ENCODE measurements around the gene PHACTR1.
A peak's percentile ranks its signal among the peaks of the same experiment; 100 is the strongest.

Gene PHACTR1

DNA sequence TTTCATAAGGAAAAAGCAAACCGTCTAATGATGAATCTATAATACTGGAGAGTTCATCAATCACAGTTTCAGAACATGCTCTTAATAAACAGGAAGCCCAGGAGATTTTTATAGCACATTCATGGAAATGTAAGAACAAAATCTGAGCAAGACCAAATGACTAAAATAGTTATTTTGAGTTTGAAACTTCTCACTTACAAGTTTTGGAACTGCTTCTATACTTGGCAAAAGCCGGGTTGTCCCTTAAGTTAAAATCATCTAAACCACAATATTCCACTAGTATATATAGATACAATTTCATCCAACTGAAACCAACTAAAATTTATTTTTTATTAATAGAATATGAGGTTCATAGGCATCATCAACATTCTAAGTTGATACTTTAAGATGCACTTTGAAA lies 268.2 kb downstream of the PHACTR1 start:
- no peak for DNase-seq
- no peak for TF ChIP-seq GATA1 (IDR thresholded peaks at IDR 0.05; ENCODE audit: low read depth, low read length)
- TF ChIP-seq POLR2A (IDR thresholded peaks at IDR 0.05; ENCODE audit: low read length), result no peak

DNA sequence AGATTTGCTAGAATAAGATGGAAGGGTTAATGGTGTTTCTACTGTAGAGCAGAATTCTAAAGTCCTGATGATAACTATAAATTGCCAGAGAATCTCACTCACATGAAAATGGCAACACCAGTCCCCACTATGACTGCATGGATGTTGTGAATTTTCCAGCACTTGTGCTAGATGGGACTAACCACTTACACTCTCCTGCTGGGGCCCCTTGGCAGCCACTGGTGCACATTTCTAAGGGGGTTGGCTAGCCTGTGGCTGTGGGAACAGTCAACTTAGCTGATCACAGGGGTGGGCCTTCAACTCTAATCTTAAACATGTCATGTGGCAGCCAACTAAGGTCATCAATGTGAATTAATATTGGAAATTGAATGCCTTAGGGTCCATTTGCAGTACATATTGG lies 271.2 kb downstream of the PHACTR1 start:
- TF ChIP-seq GATA1 (IDR thresholded peaks at IDR 0.05; ENCODE audit: low read depth, low read length) (no peak), POLR2A (IDR thresholded peaks at IDR 0.05; ENCODE audit: low read length) (no peak)
- DNase-seq, result no peak

DNA sequence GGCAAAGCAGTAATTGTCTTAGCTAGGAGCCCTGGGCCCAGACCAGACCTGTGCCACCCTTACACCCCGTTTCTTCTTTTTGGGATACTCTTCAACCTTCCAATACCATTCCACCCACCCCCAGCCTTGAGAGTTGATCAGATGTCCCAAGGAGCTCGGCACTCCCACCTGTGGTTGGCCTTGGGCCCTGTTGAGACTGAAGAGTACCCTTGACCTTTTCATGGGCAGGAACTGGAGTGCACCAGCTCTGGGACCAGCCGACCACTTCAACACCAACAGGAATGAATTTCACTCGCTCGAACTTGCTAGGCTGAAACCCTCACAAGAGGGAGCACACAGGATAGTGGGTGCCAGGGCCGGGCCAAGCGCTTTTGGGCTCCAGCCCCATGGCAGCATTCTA lies 273.6 kb downstream of the PHACTR1 start:
- no peak for DNase-seq
- no peak for TF ChIP-seq POLR2A (IDR thresholded peaks at IDR 0.05; ENCODE audit: low read length)
- TF ChIP-seq GATA1 (IDR thresholded peaks at IDR 0.05; ENCODE audit: low read depth, low read length), result no peak

DNA sequence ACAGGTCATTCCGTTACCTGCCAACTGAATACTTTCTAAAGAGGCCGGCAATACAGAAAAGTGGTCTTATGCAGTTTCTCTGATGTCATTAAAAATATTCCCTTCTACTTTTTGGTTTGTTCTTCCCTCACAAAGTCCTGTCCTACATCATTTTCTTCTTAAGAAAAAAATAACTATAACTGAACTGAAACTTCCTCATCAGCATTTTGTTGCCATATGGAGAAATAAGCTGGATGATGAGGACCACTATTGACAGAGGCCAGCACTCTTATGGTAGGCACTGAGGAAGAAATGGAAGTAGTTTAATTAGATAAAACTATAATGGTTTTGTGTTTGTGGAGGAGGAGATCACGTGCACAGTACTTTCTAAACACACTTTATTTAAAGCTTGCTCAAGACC lies 274.9 kb downstream of the PHACTR1 start:
- DNase-seq, result no peak

DNA sequence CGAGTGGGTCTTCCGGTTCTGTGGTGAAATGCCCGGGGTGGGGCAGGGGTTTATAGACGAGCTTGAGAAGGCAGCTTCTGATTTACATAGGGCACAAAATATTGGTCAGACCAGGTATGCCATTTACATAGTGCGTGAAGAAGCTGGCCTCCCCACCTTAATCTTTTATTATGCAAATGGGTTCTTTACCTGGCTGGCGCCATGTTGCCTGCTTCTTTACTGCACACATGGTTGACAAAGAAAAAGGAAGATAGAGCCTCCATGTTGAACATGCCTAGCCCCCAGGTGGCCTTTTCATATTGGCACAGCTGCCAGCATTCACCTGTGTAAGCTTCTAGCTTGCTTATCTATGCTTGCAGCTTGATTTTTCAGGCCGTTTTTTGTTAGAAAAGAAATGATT lies 276.2 kb downstream of the PHACTR1 start:
- TF ChIP-seq GATA1 (IDR thresholded peaks at IDR 0.05; ENCODE audit: low read depth, low read length), result no peak
- DNase-seq, result no peak

More for the DNA sequence above, 274.9 kb downstream of the PHACTR1 start:
- TF ChIP-seq GATA1 (IDR thresholded peaks at IDR 0.05; ENCODE audit: low read depth, low read length), result no peak
- TF ChIP-seq POLR2A (IDR thresholded peaks at IDR 0.05; ENCODE audit: low read length), result no peak

DNA sequence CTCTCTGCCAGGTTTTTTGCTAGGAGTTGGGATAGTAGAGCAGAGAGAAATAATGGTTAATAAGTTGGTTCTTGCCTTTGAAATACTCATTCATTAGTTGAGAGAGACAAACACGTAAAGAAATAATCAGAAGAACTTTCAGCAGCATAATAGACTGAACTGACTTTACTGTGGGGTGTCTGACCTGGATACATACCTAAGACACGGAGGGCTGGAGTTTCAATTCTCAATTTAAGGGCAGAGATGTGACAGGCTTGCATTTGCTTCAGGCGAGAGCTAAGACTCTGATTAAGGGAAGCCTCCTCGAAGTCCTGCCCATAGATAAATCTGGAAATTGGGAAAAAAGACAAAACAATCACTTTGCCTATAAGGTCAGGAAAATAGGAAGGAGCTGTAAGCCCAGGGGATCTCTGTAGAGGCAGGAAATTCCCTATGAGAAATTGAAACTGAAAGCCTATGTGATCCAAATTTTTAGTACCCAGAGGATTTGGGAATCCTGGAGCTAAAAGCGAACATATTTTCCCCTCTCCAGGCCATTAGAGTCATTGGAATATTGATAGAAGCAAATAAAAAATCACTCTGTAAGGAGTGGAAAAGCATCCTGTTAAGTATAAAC lies 276.8 kb downstream of the PHACTR1 start:
- no peak for DNase-seq
- TF ChIP-seq GATA1 (IDR thresholded peaks at IDR 0.05; ENCODE audit: low read depth, low read length), result no peak

DNA sequence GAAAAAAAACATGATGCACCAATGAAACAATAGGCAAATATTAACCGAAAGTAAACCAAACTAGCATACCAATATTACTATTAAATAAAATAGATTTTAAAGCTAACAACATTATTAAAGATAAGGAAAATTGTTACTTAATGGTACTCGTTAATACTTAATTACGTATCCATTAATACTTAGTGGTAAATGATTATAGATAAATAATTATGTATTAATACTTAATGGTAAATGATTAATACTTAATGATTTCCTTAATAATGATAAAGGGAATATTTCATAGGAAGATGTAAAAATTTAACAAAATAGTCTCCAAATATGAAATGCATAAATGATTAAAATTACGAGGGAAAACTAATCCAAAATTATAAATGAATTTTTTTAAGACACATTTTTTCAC lies 278.9 kb downstream of the PHACTR1 start:
- no peak for DNase-seq
- TF ChIP-seq GATA1 (IDR thresholded peaks at IDR 0.05; ENCODE audit: low read depth, low read length) (no peak), POLR2A (IDR thresholded peaks at IDR 0.05; ENCODE audit: low read length) (no peak)

DNA sequence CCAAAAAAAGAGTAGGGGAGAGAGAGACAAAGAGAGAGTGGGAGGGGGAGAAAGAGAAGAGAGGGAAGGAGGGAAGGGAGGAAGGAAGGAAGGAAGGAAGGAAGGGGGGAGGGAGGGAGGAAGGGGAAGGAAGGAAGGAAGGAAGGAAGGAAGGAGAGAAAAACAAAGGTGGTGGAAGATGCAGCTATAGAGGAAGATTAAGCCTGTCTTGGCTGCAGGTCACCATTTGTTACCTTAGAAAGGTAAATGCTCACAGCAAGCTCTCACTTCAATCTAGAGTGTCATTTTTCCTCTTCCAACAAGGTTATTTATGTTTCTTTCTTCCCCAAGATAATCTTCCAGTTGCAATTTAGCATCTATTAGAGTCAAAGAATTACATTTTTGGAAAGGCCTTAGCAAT lies 284.0 kb downstream of the PHACTR1 start:
- TF ChIP-seq GATA1 (IDR thresholded peaks at IDR 0.05; ENCODE audit: low read depth, low read length) (no peak), POLR2A (IDR thresholded peaks at IDR 0.05; ENCODE audit: low read length) (no peak)
- no peak for DNase-seq

DNA sequence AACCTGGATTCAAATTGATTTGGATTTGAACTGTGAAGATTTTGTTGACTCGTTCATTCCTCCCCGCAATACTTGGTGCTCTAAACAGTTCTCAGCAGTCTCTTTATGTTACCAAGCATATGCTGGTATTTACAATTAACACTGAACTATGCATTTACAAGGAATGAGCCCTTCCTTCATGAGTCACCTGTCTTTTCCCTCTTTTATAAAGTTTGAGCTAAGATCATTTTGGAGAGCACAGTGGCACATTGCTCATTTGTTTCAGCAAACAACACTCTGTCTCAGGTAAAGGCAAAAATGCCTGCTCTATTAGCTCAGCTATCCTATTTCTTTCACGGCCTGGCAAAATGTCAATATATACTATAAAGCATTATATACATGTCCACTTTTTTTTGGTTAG lies 285.4 kb downstream of the PHACTR1 start:
- TF ChIP-seq POLR2A (IDR thresholded peaks at IDR 0.05; ENCODE audit: low read length) (no peak), GATA1 (IDR thresholded peaks at IDR 0.05; ENCODE audit: low read depth, low read length) (no peak)
- DNase-seq, result no peak

DNA sequence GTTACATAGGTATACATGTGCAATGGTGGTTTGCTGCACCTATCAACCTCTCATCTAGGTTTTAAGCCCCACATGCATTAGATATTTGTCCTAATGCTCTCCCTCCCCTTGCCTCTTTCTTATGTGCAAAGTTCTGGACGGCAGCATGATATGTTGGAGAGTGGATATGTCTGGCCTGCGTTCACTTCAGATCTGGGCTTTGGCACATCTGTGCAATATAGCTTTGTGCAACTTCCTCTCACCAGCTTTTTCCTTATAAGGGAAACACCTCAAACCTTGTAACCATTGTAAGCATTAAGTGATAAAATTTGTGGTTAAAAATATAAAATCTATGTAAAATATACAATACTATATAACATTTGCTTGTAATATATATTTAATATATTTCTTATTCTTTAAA lies 288.0 kb downstream of the PHACTR1 start:
- no peak for DNase-seq
- no peak for TF ChIP-seq GATA1 (IDR thresholded peaks at IDR 0.05; ENCODE audit: low read depth, low read length)
- TF ChIP-seq POLR2A (IDR thresholded peaks at IDR 0.05; ENCODE audit: low read length), result no peak

DNA sequence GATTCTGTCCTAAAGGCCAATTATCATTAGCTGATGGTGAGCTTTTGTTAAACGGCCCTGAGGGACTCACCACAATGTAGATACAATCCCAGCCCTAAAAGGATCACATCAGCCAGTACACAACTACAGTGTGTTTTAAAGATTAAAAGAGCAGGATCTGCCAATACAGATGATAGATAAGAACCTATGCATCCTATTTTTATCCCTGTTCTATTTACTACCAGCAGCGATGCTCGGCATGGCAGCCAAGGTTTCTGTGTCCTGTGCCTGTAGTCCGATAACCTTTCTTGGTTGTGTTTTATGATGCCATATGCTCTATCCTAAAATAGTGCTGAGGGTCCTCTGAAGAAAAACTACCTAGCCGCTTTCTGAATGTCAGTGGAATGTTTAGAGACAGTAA lies 289.4 kb downstream of the PHACTR1 start:
- TF ChIP-seq GATA1 (IDR thresholded peaks at IDR 0.05; ENCODE audit: low read depth, low read length) (no peak), POLR2A (IDR thresholded peaks at IDR 0.05; ENCODE audit: low read length) (no peak)

DNA sequence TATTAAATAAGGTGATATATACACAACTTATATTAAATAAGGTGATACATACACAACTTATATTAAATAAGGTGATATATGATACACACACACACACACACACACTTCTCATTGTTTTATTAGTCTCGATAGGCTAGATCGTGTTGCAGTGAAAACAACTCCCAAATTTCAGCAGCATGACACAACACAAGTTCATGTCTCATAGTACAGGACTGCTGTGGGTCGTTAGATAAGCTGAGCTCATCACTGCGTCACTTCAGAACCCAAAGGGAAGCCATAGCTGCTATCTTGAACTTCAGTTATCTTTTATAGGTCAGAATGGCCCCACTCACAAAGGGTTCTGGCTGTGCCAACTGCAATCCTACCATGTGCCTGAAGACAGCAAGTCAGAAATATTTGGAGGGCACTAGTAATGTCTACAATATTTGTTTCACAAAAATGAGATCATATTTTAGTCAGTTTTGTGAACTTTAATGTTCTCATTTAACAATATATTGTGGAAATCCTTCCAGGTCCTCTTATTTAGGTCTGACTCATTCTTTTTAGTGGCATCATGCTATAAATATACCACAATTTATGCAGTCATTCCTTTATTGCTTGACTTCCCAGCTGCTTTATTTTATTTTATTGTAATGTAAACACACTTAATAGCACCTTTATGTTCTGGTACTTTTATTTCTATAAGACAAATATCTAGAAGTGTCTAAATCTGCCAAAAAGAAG lies 290.2 kb downstream of the PHACTR1 start:
- TF ChIP-seq GATA1 (IDR thresholded peaks at IDR 0.05; ENCODE audit: low read depth, low read length) (peak; percentile 47), POLR2A (IDR thresholded peaks at IDR 0.05; ENCODE audit: low read length) (peak; percentile 37)
- DNase-seq, result peak; percentile 95 to 98

More for the DNA sequence above, 289.4 kb downstream of the PHACTR1 start:
- peak; percentile 67 to 77 for DNase-seq

DNA sequence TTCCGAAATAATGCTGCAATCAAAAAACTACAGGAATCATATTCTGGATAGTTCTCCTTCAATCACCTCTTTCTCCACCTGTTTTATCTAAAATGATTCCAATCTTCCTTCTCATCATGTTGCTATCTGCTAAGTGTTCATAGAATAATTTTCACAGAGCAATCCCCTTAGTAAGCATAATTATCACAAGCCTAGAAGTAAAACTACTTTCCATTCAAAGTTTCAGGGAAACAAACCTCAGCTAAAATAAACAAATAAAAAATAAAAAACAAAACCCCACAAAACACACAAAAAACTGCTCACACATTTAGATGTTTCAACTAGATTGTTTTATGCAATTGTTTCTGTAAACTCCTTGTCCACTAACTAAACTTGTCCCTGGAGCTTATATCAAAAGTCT lies 291.2 kb downstream of the PHACTR1 start:
- DNase-seq, result no peak
- TF ChIP-seq POLR2A (IDR thresholded peaks at IDR 0.05; ENCODE audit: low read length) (no peak), GATA1 (IDR thresholded peaks at IDR 0.05; ENCODE audit: low read depth, low read length) (no peak)

DNA sequence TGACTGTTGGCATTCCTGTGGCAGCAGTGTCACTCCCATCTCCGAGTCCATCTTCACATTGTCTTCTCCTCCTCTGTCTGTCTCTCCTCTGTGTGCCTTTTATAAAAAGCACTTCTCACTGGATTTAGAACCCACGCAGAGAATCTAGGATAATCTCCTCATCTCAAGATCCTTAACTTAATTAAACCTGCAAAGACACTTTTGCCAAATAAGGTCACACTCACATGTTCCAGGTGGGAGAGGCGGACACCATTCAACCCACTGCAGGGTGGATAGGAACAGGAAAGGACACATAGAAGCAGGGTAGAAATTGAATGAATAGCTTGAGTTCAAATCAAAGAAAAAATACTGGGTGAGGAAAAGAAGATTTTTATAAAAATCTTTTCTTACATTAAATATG lies 292.5 kb downstream of the PHACTR1 start:
- DNase-seq, result no peak
- no peak for TF ChIP-seq POLR2A (IDR thresholded peaks at IDR 0.05; ENCODE audit: low read length)
- no peak for TF ChIP-seq GATA1 (IDR thresholded peaks at IDR 0.05; ENCODE audit: low read depth, low read length)

DNA sequence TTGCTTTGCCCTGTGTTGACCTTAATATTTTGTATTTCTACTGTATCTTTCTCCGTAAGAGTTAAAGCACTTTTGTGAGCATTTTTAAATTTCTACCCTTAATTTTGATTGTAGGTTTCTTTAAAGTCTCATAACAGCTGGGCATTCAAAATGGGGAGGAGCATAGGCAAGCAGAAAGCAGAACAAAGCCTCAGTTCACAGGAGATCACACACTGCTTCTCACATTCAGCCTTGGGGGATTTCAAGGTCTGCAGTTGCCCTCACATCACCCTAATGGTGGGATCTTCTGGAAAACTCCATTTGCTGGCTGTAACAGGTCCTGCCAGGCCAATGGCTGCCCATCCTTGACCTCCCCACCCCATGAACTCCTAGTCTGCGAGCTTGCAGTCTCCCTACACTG lies 292.9 kb downstream of the PHACTR1 start:
- TF ChIP-seq POLR2A (IDR thresholded peaks at IDR 0.05; ENCODE audit: low read length), result no peak
- no peak for TF ChIP-seq GATA1 (IDR thresholded peaks at IDR 0.05; ENCODE audit: low read depth, low read length)
- DNase-seq, result no peak
